ENCODE results near the gene ATP11A.

GRCh38 chr13:112770504-112770903, 80.7 kb downstream of the ATP11A start:
- TF ChIP-seq POLR2A (IDR thresholded peaks at IDR 0.05; ENCODE audit: low read length) (no peak), GATA1 (IDR thresholded peaks at IDR 0.05; ENCODE audit: low read depth, low read length) (no peak)

All from erythroblast (primary cell).